ENCODE measurements around the gene HHIPL1. TPM values are rescaled to one million over a fixed set of nuclear protein-coding genes. Genes with fewer than 3 reads are reported as not detected.

Gene HHIPL1
- total and polyA plus RNA-seq, 2 of the 8 experiments (the other 6 are each of a cell fraction or from before 2014, with no cell fraction given), result 1.5 to 2.6 TPM

- TF ChIP-seq RFX5 (IDR thresholded peaks at IDR 0.05; ENCODE audit: borderline replicate concordance, low read depth, low read length), result no peak
- no peak for TF ChIP-seq MAFK (IDR thresholded peaks at IDR 0.05; ENCODE audit: low read depth, low read length)
- TF ChIP-seq POU5F1 (IDR thresholded peaks at IDR 0.05; ENCODE audit: low read depth, low read length), result no peak
- no peak for TF ChIP-seq BRCA1 (IDR thresholded peaks at IDR 0.05; ENCODE audit: low read depth, low read length)
- Histone ChIP-seq H4K5ac (ENCODE audit: insufficient read length, low read depth, low read length) (no peak overlapping the region), H3K56ac (replicated peaks; ENCODE audit: insufficient read length, low read depth, low read length) (no peak overlapping the region), H3K27ac (ENCODE audit: low read depth, low read length) (no peak overlapping the region), H4K8ac (ENCODE audit: extremely low read depth, insufficient read depth, low read length) (no peak overlapping the region; the same call in 1 of the 2 replicates), H2BK5ac (ENCODE audit: low read depth, low read length) (no peak overlapping the region), H2BK12ac (ENCODE audit: low read depth, low read length) (no peak overlapping the region), H2BK120ac (replicated peaks; ENCODE audit: low read depth, low read length) (no peak overlapping the region), H3K23ac (ENCODE audit: insufficient read length) (no peak overlapping the region), H3K27me3 (replicated peaks in 1 of 4; ENCODE audit: control insufficient read depth in 3 of 4, extremely low read depth in 1 of 4, insufficient read depth in 3 of 4, low read length in 3 of 4) (peaks cover 0 to 9% (median under 1%) of the 10 kb centered on the region in 4 experiments; a peak in 2 of 7 replicates), H3K4me3 (ENCODE audit: extremely low read depth in 1 of 4, insufficient read depth in 2 of 4, low read depth in 3 of 4, low read length in 4 of 4) (no peak overlapping the region), H3K18ac (ENCODE audit: extremely low read depth, low read length) (no peak overlapping the region), H2AFZ (ENCODE audit: low read length) (no peak overlapping the region), H3K4ac (replicated peaks; ENCODE audit: insufficient read length, low read depth, low read length) (no peak overlapping the region), H2BK15ac (ENCODE audit: low read length) (peak overlapping the region; percentile 53; the same call in 1 of the 2 replicates), H2BK20ac (ENCODE audit: low read length) (no peak overlapping the region), H3K9ac (replicated peaks in 1 of 4; ENCODE audit: extremely low read depth in 1 of 4, low read depth in 3 of 4, low read length in 3 of 4) (no peak overlapping the region), H3K4me2 (ENCODE audit: insufficient read depth in 1 of 2, low read depth in 2 of 2, low read length in 2 of 2) (no peak overlapping the region), H3K36me3 (ENCODE audit: control insufficient read depth in 2 of 4, insufficient read depth in 4 of 4, low read length in 3 of 4) (no peaks in the 10 kb centered on the region), H3K4me1 (replicated peaks in 1 of 4; ENCODE audit: control insufficient read depth in 3 of 4, insufficient read depth in 4 of 4, low read length in 3 of 4) (peaks cover 0 to 5% (median 0%) of the 10 kb centered on the region in 4 experiments; a peak in 2 of 7 replicates), H3K79me1 (ENCODE audit: low read depth, low read length) (no peaks in the 10 kb centered on the region), H3K79me2 (ENCODE audit: control insufficient read depth in 1 of 2, insufficient read depth in 2 of 2, low read length in 2 of 2) (no peaks in the 10 kb centered on the region), H4K91ac (replicated peaks; ENCODE audit: insufficient read length, low read length) (no peak overlapping the region), H4K20me1 (replicated peaks in 1 of 2; ENCODE audit: control insufficient read depth in 1 of 2, insufficient read depth in 2 of 2, low read length in 2 of 2) (peaks cover 0 to 3% of the 10 kb centered on the region in 2 experiments), H3K23me2 (ENCODE audit: low read depth, low read length) (peaks cover 7% of the 10 kb centered on the region), H2AK5ac (ENCODE audit: low read depth, low read length) (no peak overlapping the region), H3K9me3 (ENCODE audit: insufficient read depth in 2 of 2, low read depth in 1 of 2, low read length in 1 of 2) (no peaks in the 10 kb centered on the region), H3K14ac (ENCODE audit: insufficient read length) (no peak overlapping the region)
- 73% methylated on average over 6 of the region's 7 CpGs; no CpG with 5 or more reads in 1 of the 2 experiments for WGBS, 2 experiments (ENCODE audit: extremely low coverage in 1 of 2, insufficient coverage in 1 of 2, insufficient read length in 1 of 2, insufficient replicate concordance in 2 of 2, low coverage in 1 of 2, low lambda C conversion rate in 2 of 2, missing lambda C conversion rate in 1 of 2)
- ChIA-PET CTCF (ENCODE audit: partially characterized antibody) (interaction anchor here (1.2 to 1.7 kb wide), 5 partner anchors 9 to 261 kb away, joined by 3 to 5 read pairs (median 4); no protein-coding TSS in a partner anchor), POLR2A (ENCODE audit: partially characterized antibody) (interaction anchor here (0.6 to 1.5 kb wide), 2 partner anchors 10 to 15 kb away, joined by 3 to 7 read pairs; no protein-coding TSS in a partner anchor)
- FAIRE-seq, result no peak
- DNase-seq (ENCODE audit: low read depth in 1 of 2, low spot score in 2 of 2), result no peak
Measured at GRCh38 chr14:99654235-99654985, 9.5 kb downstream of the HHIPL1 start.

Data from H1 (cell line).